HepG2 (cell line): ENCODE results near the gene WDR6. TPM values are rescaled to one million over a fixed set of nuclear protein-coding genes. Genes with fewer than 3 reads are reported as not detected.

Experiments used
- ATAC-seq: fragments of 200-7000 bp; cut with Tn5 transposase; 3 replicates; pipeline ENCODE4 v1.9.1; 2020; ENCODE audit warnings: mild to moderate bottlenecking, moderate library complexity
- BruUV-seq: library from RNA; stranded (reverse); fragments of 400-500 nt; replicated peaks from 2 replicates; lab custom pipeline; 2021; lab: Mats Ljungman, UMichigan
- CTCF ChIA-PET: fragments of 300-600 bp; formaldehyde crosslinking; extraction: SDS; loops from one replicate; lab custom pipeline; 2021; ENCODE audit warnings: low total read pairs, inconsistent platforms, low intra/inter-chr PET ratio; lab: Yijun Ruan, JAX
- POLR2A ChIA-PET: fragments of 350-600 bp; sonication (Branson Sonifier 250); formaldehyde crosslinking; loops from one replicate; lab custom pipeline; 2020; ENCODE audit warnings: antibody characterized with exemption, inconsistent platforms; lab: Yijun Ruan, JAX
- DNase-seq: peaks from one replicate; pipeline ENCODE4 v3.0.0-alpha.2; 2015; ENCODE audit warnings: low spot score
- FAIRE-seq: peaks from 3 replicates; lab custom pipeline; 2011; peaks lifted over from hg19 to GRCh38; lab: Jason Lieb, UNC
- H2AFZ ChIP-seq: one replicate; pipeline ENCODE4 v1.6.1; 2011; ENCODE audit warnings: low read length, inconsistent platforms
- H3K27ac ChIP-seq: fragments of 300-600 bp; 3 replicates; pipeline ENCODE4 v1.8.0; 2011; ENCODE audit warnings: mixed run types, mild to moderate bottlenecking, mixed read lengths, low read length, inconsistent platforms; ENCODE audit not compliant: insufficient read depth; ENCODE audit errors: extremely low read length
- H3K27me3 ChIP-seq, 2 experiments: fragments of 200-600 bp in 1 of 2; 2 replicates in 1 of 2; 3 replicates in 1 of 2; pipeline versions ENCODE4 v1.6.0 to v1.8.0; 2011; ENCODE audit warnings: low read length in 2 of 2, mild to moderate bottlenecking in 2 of 2, moderate library complexity in 2 of 2, inconsistent platforms in 1 of 2; ENCODE audit not compliant: insufficient read depth in 2 of 2, control insufficient read depth in 1 of 2
- H3K36me3 ChIP-seq, 2 experiments: fragments of 200-600 bp in 1 of 2; replicated peaks in 1 of 2; 2 replicates in 1 of 2; 3 replicates in 1 of 2; pipeline versions ENCODE4 v1.5.1 to v1.8.0; 2011; ENCODE audit warnings: low read length in 2 of 2, inconsistent platforms in 1 of 2; ENCODE audit not compliant: insufficient read depth in 2 of 2, control insufficient read depth in 1 of 2
- H3K4me1 ChIP-seq: 2 replicates; pipeline ENCODE4 v1.5.1; 2012; ENCODE audit warnings: low read length, inconsistent platforms; ENCODE audit not compliant: insufficient read depth
- H3K4me2 ChIP-seq: 2 replicates; pipeline ENCODE4 v1.6.0; 2011; ENCODE audit warnings: low read depth, low read length, inconsistent platforms
- H3K4me3 ChIP-seq, 3 experiments: fragments of 200-600 bp in 1 of 3; sonication (generic), shearing (Covaris generic) in 1 of 3; replicated peaks in 1 of 3; 2 replicates each; pipeline ENCODE4 v1.5.1; 2011 to 2016; ENCODE audit warnings: low read length in 3 of 3, inconsistent platforms in 2 of 3, low read depth in 2 of 3, mild to moderate bottlenecking in 2 of 3, control low read depth in 1 of 3, mixed read lengths in 1 of 3; ENCODE audit not compliant: insufficient read depth in 1 of 3
- H3K79me2 ChIP-seq: one replicate; pipeline ENCODE4 v1.6.1; 2011; ENCODE audit warnings: low read length, inconsistent platforms; ENCODE audit not compliant: insufficient read depth
- H3K9ac ChIP-seq: 2 replicates; pipeline ENCODE4 v1.6.0; 2011; ENCODE audit warnings: mild to moderate bottlenecking, low read depth, low read length, inconsistent platforms; ENCODE audit not compliant: insufficient read depth
- H3K9me3 ChIP-seq: 2 replicates; pipeline ENCODE4 v1.5.1; 2012; ENCODE audit warnings: mild to moderate bottlenecking, low read length
- H4K20me1 ChIP-seq: 2 replicates; pipeline ENCODE4 v1.6.0; 2011; ENCODE audit warnings: inconsistent platforms, mild to moderate bottlenecking, low read length, moderate library complexity; ENCODE audit not compliant: insufficient read depth
- FOXK1 ChIP-seq: sonication (generic); formaldehyde crosslinking; IDR thresholded peaks from 2 replicates; pipeline ENCODE4 v1.4.0; 2020; ENCODE audit warnings: low read depth, missing genetic modification reagents, borderline replicate concordance
- HNRNPH1 ChIP-seq: fragments of 200-400 bp; formaldehyde crosslinking; optimal IDR thresholded peaks from 2 replicates; pipeline ENCODE3; 2017; ENCODE audit warnings: mild to moderate bottlenecking, low read depth, low read length
- JUNB ChIP-seq: sonication (generic); formaldehyde crosslinking; IDR thresholded peaks from 2 replicates; pipeline ENCODE4 v1.8.0; 2022; ENCODE audit warnings: missing genetic modification reagents, mild to moderate bottlenecking, borderline replicate concordance
- MBNL3 ChIP-seq: fragments of 250-450 bp; sonication (Bioruptor Pico); conservative IDR thresholded peaks from 2 replicates; pipeline ENCODE4 v1.8.0; 2022; ENCODE audit warnings: mild to moderate bottlenecking, inconsistent platforms
- NCOA2 ChIP-seq: sonication (generic); formaldehyde crosslinking; IDR thresholded peaks from 2 replicates; pipeline ENCODE4 v1.8.0; 2022; ENCODE audit warnings: inconsistent platforms
- NPAS2 ChIP-seq: sonication (generic); formaldehyde crosslinking; IDR thresholded peaks from 2 replicates; pipeline ENCODE4 v1.8.0; 2022; ENCODE audit warnings: mild to moderate bottlenecking, missing genetic modification reagents, borderline replicate concordance
- NR1H2 ChIP-seq: sonication (generic); formaldehyde crosslinking; IDR thresholded peaks from 2 replicates; pipeline ENCODE4 v1.8.1; 2022; ENCODE audit warnings: low read depth, missing genetic modification reagents, borderline replicate concordance
- REXO4 ChIP-seq: sonication (generic); formaldehyde crosslinking; IDR thresholded peaks from 2 replicates; pipeline ENCODE4 v1.8.0; 2022; ENCODE audit warnings: missing genetic modification reagents, mild to moderate bottlenecking, borderline replicate concordance
- SYNCRIP ChIP-seq: fragments of 200-400 bp; formaldehyde crosslinking; IDR thresholded peaks from 2 replicates; pipeline ENCODE4 v1.6.1; 2018; ENCODE audit warnings: mild to moderate bottlenecking, low read depth, low read length; ENCODE audit not compliant: insufficient read depth
- TEAD3 ChIP-seq: optimal IDR thresholded peaks from 2 replicates; pipeline ENCODE3; 2016; ENCODE audit warnings: borderline replicate concordance
- ZNF17 ChIP-seq: sonication (generic); formaldehyde crosslinking; IDR thresholded peaks from 2 replicates; pipeline ENCODE4 v1.5.0; 2020; ENCODE audit warnings: mild to moderate bottlenecking, missing genetic modification reagents
- ZNF335 ChIP-seq: sonication (generic); formaldehyde crosslinking; IDR thresholded peaks from 2 replicates; pipeline ENCODE4 v1.4.0; 2020; ENCODE audit warnings: missing genetic modification reagents
- ZNF546 ChIP-seq: sonication (generic); formaldehyde crosslinking; conservative IDR thresholded peaks from 2 replicates; pipeline ENCODE4 v1.8.1; 2023; ENCODE audit warnings: mild to moderate bottlenecking, missing genetic modification reagents
- ZNF749 ChIP-seq: sonication (generic); formaldehyde crosslinking; IDR thresholded peaks from 2 replicates; pipeline ENCODE4 v1.8.0; 2022; ENCODE audit warnings: mild to moderate bottlenecking, missing genetic modification reagents, moderate library complexity, borderline replicate concordance
- ZNF784 ChIP-seq: sonication (generic); formaldehyde crosslinking; IDR thresholded peaks from 2 replicates; pipeline ENCODE4 v1.5.1; 2020; ENCODE audit warnings: missing genetic modification reagents, mild to moderate bottlenecking, borderline replicate concordance
- ZSCAN30 ChIP-seq: sonication (generic); formaldehyde crosslinking; IDR thresholded peaks from 2 replicates; pipeline ENCODE4 v1.5.0; 2020; ENCODE audit warnings: mild to moderate bottlenecking, missing genetic modification reagents
- WGBS: methylation state at CpG from one replicate; pipeline ENCODE4 v1.1.6; 2017; ENCODE audit warnings: low lambda C conversion rate; 5-methylcytosine and 5-hydroxymethylcytosine counted together
- in situ Hi-C: cut with HindIII; loops from 2 replicates; pipeline ENCODE4 v1.10.0; 2017; ENCODE audit warnings: low pct_unique_long_range_greater_than_20kb; ENCODE audit not compliant: extremely low pct_ligation_motif_present
- intact Hi-C: fragments of 100-400 bp; cut with micrococcal nuclease; formaldehyde crosslinking; loops from one replicate; pipeline ENCODE4 v1.10.0; 2022; ENCODE audit not compliant: unreplicated experiment
- polyA plus RNA-seq, 8 experiments: library from polyadenylated mRNA; depleted of rRNA in 3 of 8; stranded (reverse) in 7 of 8; unstranded in 1 of 8; fragments of >200 nt; fragmentation: Illumina TruSeq in 4 of 8; extraction: Trizol in 4 of 8; gene quantifications; 2 replicates each; pipeline versions ENCODE4 v1.2.1 to v1.2.3, GENCODE V29; 2011 to 2016; ENCODE audit warnings: low read depth in 4 of 8, missing spikeins in 1 of 8, mixed read lengths in 1 of 8; ENCODE audit not compliant: insufficient read depth in 1 of 8
- total RNA-seq, 5 experiments: library from RNA; depleted of rRNA; stranded (reverse); fragments of >200 nt; fragmentation: Illumina TruSeq; extraction: Trizol; gene quantifications; 2 replicates each; pipeline ENCODE4 v1.2.3, GENCODE V29; 2016; ENCODE audit warnings: low read depth in 1 of 5
- TF ChIP-seq, protein P1 (sequence below): sonication (generic); formaldehyde crosslinking; IDR thresholded peaks from 2 replicates; pipeline ENCODE4 v1.4.0; 2020; ENCODE audit warnings: missing genetic modification reagents
- TF ChIP-seq, protein P2 (sequence below): IDR thresholded peaks from 2 replicates; pipeline ENCODE4 v1.6.1; 2018; ENCODE audit warnings: missing genetic modification reagents, mild to moderate bottlenecking, missing compliant biosample characterization

WDR6 gene
- total and polyA plus RNA-seq, 2 of the 13 experiments (the other 11 are each of a cell fraction or from before 2014, with no cell fraction given), result 73.4 to 139 TPM

DNA sequence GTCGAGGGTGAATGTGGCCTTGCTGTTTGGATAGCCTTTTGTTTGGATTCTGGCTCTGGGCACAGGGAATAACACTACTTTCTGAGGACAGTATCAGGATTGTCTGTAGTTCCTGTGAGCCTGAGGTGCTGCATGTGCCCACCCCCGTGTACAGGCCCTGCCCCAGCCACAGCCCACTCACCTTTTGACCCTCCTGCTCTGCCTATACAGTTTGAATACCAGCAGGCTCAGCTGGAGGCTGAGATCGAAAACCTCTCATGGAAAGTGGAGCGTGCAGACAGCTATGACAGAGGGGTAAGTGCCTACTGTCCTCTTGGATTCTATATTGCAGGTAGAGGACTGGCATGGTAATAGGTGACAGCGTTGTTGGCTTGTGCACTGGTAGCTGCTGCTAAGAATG lies 24.5 kb upstream of the WDR6 start:
- Histone ChIP-seq H3K9me3 (no peaks in the 10 kb centered on the region), H3K4me3 (no peak overlapping the region), H3K79me2 (no peaks in the 10 kb centered on the region), H4K20me1 (no peaks in the 10 kb centered on the region), H3K27me3 (no peaks in the 10 kb centered on the region), H2AFZ (no peak overlapping the region), H3K36me3 (peaks cover 36 to 63% of the 10 kb centered on the region in 2 experiments), H3K27ac (no peak overlapping the region), H3K4me2 (no peak overlapping the region), H3K9ac (no peak overlapping the region), H3K4me1 (no peaks in the 10 kb centered on the region)
- BruUV-seq, result no TSS peak
- DNase-seq (no peak), ATAC-seq (no peak), FAIRE-seq (no peak)
- 88% methylated on average over 4 of the region's 5 CpGs for WGBS
- intact Hi-C loops (no loop called here), in situ Hi-C loops (no loop called here)
- ChIA-PET CTCF (no interaction called here), POLR2A (no interaction called here)
- TF ChIP-seq ZNF784 (no peak), ZSCAN30 (CRISPR knock-in tag) (no peak), JUNB (no peak), REXO4 (no peak), ZNF335 (no peak), TEAD3 (CRISPR knock-in tag) (no peak), FOXK1 (no peak), HNRNPH1 (no peak), SYNCRIP (no peak), NPAS2 (no peak), ZNF17 (CRISPR knock-in tag) (no peak), ZNF749 (no peak), MBNL3 (CRISPR knock-in tag) (no peak), NR1H2 (CRISPR knock-in tag) (no peak), NCOA2 (no peak), ZNF546 (no peak)
- TF ChIP-seq, protein P1, sequence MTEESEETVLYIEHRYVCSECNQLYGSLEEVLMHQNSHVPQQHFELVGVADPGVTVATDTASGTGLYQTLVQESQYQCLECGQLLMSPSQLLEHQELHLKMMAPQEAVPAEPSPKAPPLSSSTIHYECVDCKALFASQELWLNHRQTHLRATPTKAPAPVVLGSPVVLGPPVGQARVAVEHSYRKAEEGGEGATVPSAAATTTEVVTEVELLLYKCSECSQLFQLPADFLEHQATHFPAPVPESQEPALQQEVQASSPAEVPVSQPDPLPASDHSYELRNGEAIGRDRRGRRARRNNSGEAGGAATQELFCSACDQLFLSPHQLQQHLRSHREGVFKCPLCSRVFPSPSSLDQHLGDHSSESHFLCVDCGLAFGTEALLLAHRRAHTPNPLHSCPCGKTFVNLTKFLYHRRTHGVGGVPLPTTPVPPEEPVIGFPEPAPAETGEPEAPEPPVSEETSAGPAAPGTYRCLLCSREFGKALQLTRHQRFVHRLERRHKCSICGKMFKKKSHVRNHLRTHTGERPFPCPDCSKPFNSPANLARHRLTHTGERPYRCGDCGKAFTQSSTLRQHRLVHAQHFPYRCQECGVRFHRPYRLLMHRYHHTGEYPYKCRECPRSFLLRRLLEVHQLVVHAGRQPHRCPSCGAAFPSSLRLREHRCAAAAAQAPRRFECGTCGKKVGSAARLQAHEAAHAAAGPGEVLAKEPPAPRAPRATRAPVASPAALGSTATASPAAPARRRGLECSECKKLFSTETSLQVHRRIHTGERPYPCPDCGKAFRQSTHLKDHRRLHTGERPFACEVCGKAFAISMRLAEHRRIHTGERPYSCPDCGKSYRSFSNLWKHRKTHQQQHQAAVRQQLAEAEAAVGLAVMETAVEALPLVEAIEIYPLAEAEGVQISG, result no peak
- TF ChIP-seq, protein P2, sequence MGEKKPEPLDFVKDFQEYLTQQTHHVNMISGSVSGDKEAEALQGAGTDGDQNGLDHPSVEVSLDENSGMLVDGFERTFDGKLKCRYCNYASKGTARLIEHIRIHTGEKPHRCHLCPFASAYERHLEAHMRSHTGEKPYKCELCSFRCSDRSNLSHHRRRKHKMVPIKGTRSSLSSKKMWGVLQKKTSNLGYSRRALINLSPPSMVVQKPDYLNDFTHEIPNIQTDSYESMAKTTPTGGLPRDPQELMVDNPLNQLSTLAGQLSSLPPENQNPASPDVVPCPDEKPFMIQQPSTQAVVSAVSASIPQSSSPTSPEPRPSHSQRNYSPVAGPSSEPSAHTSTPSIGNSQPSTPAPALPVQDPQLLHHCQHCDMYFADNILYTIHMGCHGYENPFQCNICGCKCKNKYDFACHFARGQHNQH (CRISPR knock-in tag), result no peak
